Hepatocyte (in vitro differentiated cells): ENCODE measurements around the gene YARS1.

Experiments
- CTCF ChIP-seq: fragments of 200-600 bp; sonication (generic); IDR thresholded peaks from 2 replicates; pipeline ENCODE4 v1.5.1; 2016; ENCODE audit warnings: antibody characterized with exemption, mild to moderate bottlenecking; ENCODE audit not compliant: poor library complexity
- EZH2 ChIP-seq: fragments of 200-600 bp; sonication (generic); IDR thresholded peaks from 2 replicates; pipeline ENCODE4 v1.6.1; 2016; ENCODE audit warnings: antibody characterized with exemption, mild to moderate bottlenecking, borderline replicate concordance
- EZH2phosphoT487 ChIP-seq: fragments of 200-600 bp; sonication (generic); IDR thresholded peaks from one replicate; pipeline ENCODE4 v1.6.1; 2018; ENCODE audit warnings: antibody characterized with exemption, mild to moderate bottlenecking, low read depth, moderate library complexity; ENCODE audit not compliant: unreplicated experiment, severe bottlenecking

GRCh38 chr1:32818804-32819541 lies 1.8 kb upstream of the YARS1 start:
- TF ChIP-seq CTCF (no peak), EZH2 (no peak), EZH2phosphoT487 (no peak)
